ENCODE results near the gene FGF22.
A peak's percentile ranks its signal among the peaks of the same experiment; 100 is the strongest.
"Not testable (repeated sequence)": the region's sequence is repeated elsewhere in the genome, so short reads cannot be mapped to it uniquely, and the experiment has no call there.

FGF22 gene

GRCh38 chr19:621819-622218 lies 17.9 kb upstream of the FGF22 start:
- DNase-seq (ENCODE audit: low read depth in 1 of 2, low spot score in 1 of 2): no peak

- DNase-seq (ENCODE audit: low read depth in 1 of 2, low spot score in 1 of 2): no peak
Observed at GRCh38 chr19:622666-623065, 17.0 kb upstream of the FGF22 start.

GRCh38 chr19:623175-623916 lies 16.3 kb upstream of the FGF22 start:
- DNase-seq (ENCODE audit: low read depth in 1 of 2, low spot score in 1 of 2): no peak

- DNase-seq (ENCODE audit: low read depth in 1 of 2, low spot score in 1 of 2): no peak
Observed at GRCh38 chr19:623974-624373, 15.7 kb upstream of the FGF22 start.

- DNase-seq (ENCODE audit: low read depth in 1 of 2, low spot score in 1 of 2): no peak
Observed at GRCh38 chr19:624433-625109, 15.1 kb upstream of the FGF22 start.

GRCh38 chr19:625257-625656 lies 14.4 kb upstream of the FGF22 start:
- DNase-seq (ENCODE audit: low read depth in 1 of 2, low spot score in 1 of 2): no peak

GRCh38 chr19:626566-626965 lies 13.1 kb upstream of the FGF22 start:
- DNase-seq (ENCODE audit: low read depth in 1 of 2, low spot score in 1 of 2): not testable (repeated sequence)

- no peak for DNase-seq (ENCODE audit: low read depth in 1 of 2, low spot score in 1 of 2)
Observed at GRCh38 chr19:628168-628567, 11.5 kb upstream of the FGF22 start.

GRCh38 chr19:629515-629914 lies 10.2 kb upstream of the FGF22 start:
- not testable (repeated sequence) for DNase-seq (ENCODE audit: low read depth in 1 of 2, low spot score in 1 of 2)

GRCh38 chr19:629961-630714 lies 9.5 kb upstream of the FGF22 start:
- no peak for DNase-seq (ENCODE audit: low read depth in 1 of 2, low spot score in 1 of 2)

GRCh38 chr19:632579-633067 lies 7.1 kb upstream of the FGF22 start:
- DNase-seq (ENCODE audit: low read depth in 1 of 2, low spot score in 1 of 2): peak in 1 of 2 donors; percentile 27

GRCh38 chr19:633068-633785 lies 6.5 kb upstream of the FGF22 start, which contains the start of gene POLRMT:
TSS of gene POLRMT (minus strand) at chr19:633537. CDS start at chr19:633512, 25 bp downstream.
- DNase-seq (ENCODE audit: low read depth in 1 of 2, low spot score in 1 of 2): peak; percentile 86 to 95

GRCh38 chr19:633786-634639 lies 5.7 kb upstream of the FGF22 start:
- DNase-seq (ENCODE audit: low read depth in 1 of 2, low spot score in 1 of 2): no peak

GRCh38 chr19:634975-635652 lies 4.6 kb upstream of the FGF22 start:
- DNase-seq (ENCODE audit: low read depth in 1 of 2, low spot score in 1 of 2): no peak

- no peak for DNase-seq (ENCODE audit: low read depth in 1 of 2, low spot score in 1 of 2)
Observed at GRCh38 chr19:638906-639252, 800 bp upstream of the FGF22 start.

GRCh38 chr19:640161-640558 lies 481 bp downstream of the FGF22 start:
- DNase-seq (ENCODE audit: low read depth in 1 of 2, low spot score in 1 of 2): no peak

GRCh38 chr19:640606-641189 lies 1.0 kb downstream of the FGF22 start:
- no peak for DNase-seq (ENCODE audit: low read depth in 1 of 2, low spot score in 1 of 2)

GRCh38 chr19:641702-642101 lies 2.0 kb downstream of the FGF22 start:
- no peak for DNase-seq (ENCODE audit: low read depth in 1 of 2, low spot score in 1 of 2)
